PFSK-1 (cell line): ENCODE data around the gene FITM1.

Experiments used
- FOXP2 ChIP-seq: optimal IDR thresholded peaks from 2 replicates; pipeline ENCODE3; 2011; ENCODE audit warnings: borderline replicate concordance, control low read depth, inconsistent platforms; ENCODE audit not compliant: insufficient read depth; ENCODE audit errors: extremely low read length, extremely low read depth
- POLR2AphosphoS5 ChIP-seq: IDR thresholded peaks from 2 replicates; pipeline ENCODE4 v1.6.1; 2012; ENCODE audit warnings: low read depth, mild to moderate bottlenecking, control low read depth, low read length, moderate library complexity
- TAF1 ChIP-seq: IDR thresholded peaks from 2 replicates; pipeline ENCODE4 v1.6.1; 2012; ENCODE audit warnings: low read length, control low read depth, borderline replicate concordance; ENCODE audit not compliant: insufficient read depth

- peak; percentile 69 for TF ChIP-seq POLR2AphosphoS5
- no peak for TF ChIP-seq TAF1
- peak; percentile 73 for TF ChIP-seq FOXP2
These were observed 30.7 kb downstream of the FITM1 start, which contains the start of gene IRF9 for GRCh38 chr14:24160850-24161804.
